Embryonic facial prominence (tissue), 1 donor: ENCODE results near the gene SLC6A12.

Experiments
- DNase-seq: peaks from one replicate; pipeline ENCODE4 v3.0.0-alpha.2; 2016; ENCODE audit errors: extremely low spot score

SLC6A12 gene

GRCh38 chr12:177980-178828 is 35.8 kb downstream of the SLC6A12 start:
- no peak for DNase-seq

GRCh38 chr12:177336-177979 is 36.5 kb downstream of the SLC6A12 start:
- no peak for DNase-seq

GRCh38 chr12:176321-177181 is 37.4 kb downstream of the SLC6A12 start:
- no peak for DNase-seq

GRCh38 chr12:175759-176158 is 38.2 kb downstream of the SLC6A12 start:
- DNase-seq = no peak

GRCh38 chr12:175250-175649 is 38.7 kb downstream of the SLC6A12 start:
- no peak for DNase-seq

GRCh38 chr12:174596-174995 is 39.4 kb downstream of the SLC6A12 start:
- DNase-seq = no peak

GRCh38 chr12:174124-174523 is 39.8 kb downstream of the SLC6A12 start:
- DNase-seq = no peak

- no peak for DNase-seq
These were observed 41.2 kb downstream of the SLC6A12 start for GRCh38 chr12:172732-173161.

- DNase-seq = no peak
These were observed 41.9 kb downstream of the SLC6A12 start for GRCh38 chr12:171743-172676.

GRCh38 chr12:171276-171675 is 42.7 kb downstream of the SLC6A12 start:
- no peak for DNase-seq

GRCh38 chr12:170371-171225 is 43.4 kb downstream of the SLC6A12 start:
- DNase-seq = no peak

- no peak for DNase-seq
These were observed 44.2 kb downstream of the SLC6A12 start for GRCh38 chr12:169528-170370.

- peak; percentile 42 for DNase-seq
These were observed 45.0 kb downstream of the SLC6A12 start for GRCh38 chr12:168763-169525.

GRCh38 chr12:167959-168600 is 45.9 kb downstream of the SLC6A12 start:
- DNase-seq = no peak

- DNase-seq = no peak
These were observed 47.4 kb downstream of the SLC6A12 start for GRCh38 chr12:166425-167075.

GRCh38 chr12:165862-166368 is 48.0 kb downstream of the SLC6A12 start:
- DNase-seq = no peak

GRCh38 chr12:164207-164606 is 49.8 kb downstream of the SLC6A12 start:
- DNase-seq = no peak
